GM10266 (cell line): ENCODE data around the gene RAD21L1.

Source experiments
- DNase-seq: peaks from one replicate; pipeline ENCODE4 v3.0.0; 2012; ENCODE audit errors: extremely low spot score
- CTCF ChIP-seq: IDR thresholded peaks from 2 replicates; pipeline ENCODE4 v1.5.1; 2012; ENCODE audit warnings: mild to moderate bottlenecking, low read depth; ENCODE audit not compliant: control insufficient read depth, insufficient read depth; ENCODE audit errors: missing control alignments

RAD21L1 gene

GRCh38 chr20:1291191-1291741 is 65.4 kb downstream of the RAD21L1 start:
- no peak for DNase-seq
- TF ChIP-seq CTCF = no peak

- DNase-seq = no peak
- TF ChIP-seq CTCF = no peak
Observed at GRCh38 chr20:1292620-1293019, 66.8 kb downstream of the RAD21L1 start.

- DNase-seq = no peak
- no peak for TF ChIP-seq CTCF
Observed at GRCh38 chr20:1293641-1294379, 68.0 kb downstream of the RAD21L1 start.

- DNase-seq = no peak
Observed at GRCh38 chr20:1294497-1294896, 68.7 kb downstream of the RAD21L1 start.

GRCh38 chr20:1295276-1295930 is 69.6 kb downstream of the RAD21L1 start:
- no peak for TF ChIP-seq CTCF
- no peak for DNase-seq

More at GRCh38 chr20:1294497-1294896, 68.7 kb downstream of the RAD21L1 start:
- TF ChIP-seq CTCF = no peak

GRCh38 chr20:1296117-1296610 is 70.3 kb downstream of the RAD21L1 start:
- no peak for TF ChIP-seq CTCF
- DNase-seq = no peak

- no peak for DNase-seq
- no peak for TF ChIP-seq CTCF
Observed at GRCh38 chr20:1296922-1297321, 71.1 kb downstream of the RAD21L1 start.
